Limb (tissue), 2 donors: Measurements from ENCODE around the gene IL20RA.

Source experiments
- DNase-seq, 2 donors: peaks; one replicate each; pipeline ENCODE4 v3.0.0-alpha.2; 2016; ENCODE audit errors: extremely low spot score in 2 of 2

Gene IL20RA

GRCh38 chr6:137008204-137008603 is 36.6 kb downstream of the IL20RA start:
- no peak for DNase-seq

GRCh38 chr6:137006056-137006455 is 38.7 kb downstream of the IL20RA start:
- no peak for DNase-seq

GRCh38 chr6:137005073-137005472 is 39.7 kb downstream of the IL20RA start:
- no peak for DNase-seq

GRCh38 chr6:137002505-137002904 is 42.3 kb downstream of the IL20RA start:
- no peak for DNase-seq

- no peak for DNase-seq
Measured at GRCh38 chr6:137001977-137002302, 42.8 kb downstream of the IL20RA start.

GRCh38 chr6:137001299-137001976 is 43.3 kb downstream of the IL20RA start:
- no peak for DNase-seq

- DNase-seq = no peak
Measured at GRCh38 chr6:137000825-137001224, 43.9 kb downstream of the IL20RA start.

- DNase-seq = no peak
Measured at GRCh38 chr6:136995521-136995920, 49.2 kb downstream of the IL20RA start.

- DNase-seq = no peak
Measured at GRCh38 chr6:136994782-136995181, 50.0 kb downstream of the IL20RA start.

- DNase-seq = no peak
Measured at GRCh38 chr6:136992113-136992512, 52.7 kb downstream of the IL20RA start.

- DNase-seq = no peak
Measured at GRCh38 chr6:136991646-136992045, 53.1 kb downstream of the IL20RA start.

- DNase-seq = no peak
Measured at GRCh38 chr6:136990754-136991153, 54.0 kb downstream of the IL20RA start.

GRCh38 chr6:136990242-136990578 is 54.6 kb downstream of the IL20RA start:
- no peak for DNase-seq

GRCh38 chr6:136989571-136990241 is 55.1 kb downstream of the IL20RA start:
- peak in 1 of 2 donors; percentile 64 for DNase-seq

- DNase-seq = no peak
Measured at GRCh38 chr6:136987526-136987925, 57.2 kb downstream of the IL20RA start.

GRCh38 chr6:136985502-136985901 is 59.3 kb downstream of the IL20RA start:
- no peak for DNase-seq

GRCh38 chr6:136984578-136984977 is 60.2 kb downstream of the IL20RA start:
- no peak for DNase-seq

GRCh38 chr6:136983687-136984086 is 61.1 kb downstream of the IL20RA start:
- no peak for DNase-seq

- DNase-seq = no peak
Measured at GRCh38 chr6:136982928-136983327, 61.8 kb downstream of the IL20RA start.

- DNase-seq = no peak
Measured at GRCh38 chr6:136980070-136980469, 64.7 kb downstream of the IL20RA start.

- no peak for DNase-seq
Measured at GRCh38 chr6:136979206-136979605, 65.6 kb downstream of the IL20RA start.

- DNase-seq = no peak
Measured at GRCh38 chr6:136977075-136977474, 67.7 kb downstream of the IL20RA start.

GRCh38 chr6:136975089-136975715 is 69.6 kb downstream of the IL20RA start:
- no peak for DNase-seq
